Lower lobe of right lung (tissue), 2 donors: ENCODE measurements around the gene MYCL. TPM values are rescaled to one million over a fixed set of nuclear protein-coding genes. Genes with fewer than 3 reads are reported as not detected.

Experiments used
- ATAC-seq, 2 donors: fragments of 200-7000 bp; cut with Tn5 transposase; one replicate each; pipeline ENCODE4 v1.9.1; 2020 to 2022; ENCODE audit warnings: mild to moderate bottlenecking in 2 of 2, moderate library complexity in 2 of 2
- DNase-seq: peaks from one replicate; pipeline ENCODE4 v3.0.0-alpha.2; 2020
- H3K27ac ChIP-seq: fragments of 200-600 bp; one replicate; pipeline ENCODE4 v1.8.0; 2022
- H3K27me3 ChIP-seq: fragments of 200-600 bp; one replicate; pipeline ENCODE4 v1.8.0; 2022; ENCODE audit warnings: low read depth
- H3K36me3 ChIP-seq: fragments of 200-600 bp; one replicate; pipeline ENCODE4 v1.8.0; 2022; ENCODE audit warnings: mild to moderate bottlenecking
- H3K4me1 ChIP-seq: fragments of 200-600 bp; one replicate; pipeline ENCODE4 v1.8.0; 2022
- H3K4me3 ChIP-seq: fragments of 200-600 bp; one replicate; pipeline ENCODE4 v1.8.0; 2022; ENCODE audit warnings: mild to moderate bottlenecking
- H3K9me3 ChIP-seq: fragments of 200-600 bp; one replicate; pipeline ENCODE4 v1.8.0; 2022
- CTCF ChIP-seq: fragments of 200-600 bp; IDR thresholded peaks from one replicate; pipeline ENCODE4 v1.8.0; 2022; ENCODE audit warnings: antibody characterized with exemption, mild to moderate bottlenecking
- intact Hi-C: fragments of 100-400 bp; cut with DNase I; formaldehyde crosslinking; loops from one replicate; pipeline ENCODE4 v1.11.0; 2022
- total RNA-seq: library from RNA; stranded (reverse); fragmentation: NEBNext Ultra II Directional; extraction: Animal tissue kit (Norgen Biotek cat#: 25700); gene quantifications from one replicate; pipeline ENCODE4 v1.2.1, GENCODE V29; 2021
- donor health status: DM: no; HTN: yes; CAD: no; lungs with severe emphysema.

The MYCL gene
- total RNA-seq, 1 donor from 2014 or later: 3.9 TPM

DNA sequence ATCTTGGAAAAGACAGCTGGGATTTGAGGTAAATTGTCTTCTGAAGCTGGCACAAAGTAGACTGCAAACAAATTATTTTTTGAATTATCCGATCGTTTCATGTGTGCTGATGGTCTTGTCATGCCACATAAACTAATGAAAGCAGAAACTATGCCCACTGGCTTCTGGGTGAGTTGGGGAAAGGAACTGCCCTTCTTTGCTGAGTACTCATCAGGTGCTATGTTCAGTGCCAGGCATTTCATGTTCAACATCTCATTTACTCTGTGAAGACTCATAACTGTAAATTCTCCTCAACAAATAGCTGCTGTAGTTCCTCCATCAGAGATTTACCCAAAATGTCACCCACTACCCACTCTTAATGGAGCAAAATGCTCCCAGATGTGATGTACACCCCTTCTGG, 19.6 kb downstream of the MYCL start:
- no peaks in the 10 kb centered on the region for H3K9me3 ChIP-seq
- no peak for TF ChIP-seq CTCF
- intact Hi-C loops: no loop called here
- H3K4me3 ChIP-seq: peak overlapping the region; percentile 99
- H3K36me3 ChIP-seq: no peaks in the 10 kb centered on the region
- H3K27ac ChIP-seq: no peak overlapping the region
- DNase-seq: no peak
- H3K27me3 ChIP-seq: no peaks in the 10 kb centered on the region
- no peak for ATAC-seq
- peaks cover 28% of the 10 kb centered on the region for H3K4me1 ChIP-seq

DNA sequence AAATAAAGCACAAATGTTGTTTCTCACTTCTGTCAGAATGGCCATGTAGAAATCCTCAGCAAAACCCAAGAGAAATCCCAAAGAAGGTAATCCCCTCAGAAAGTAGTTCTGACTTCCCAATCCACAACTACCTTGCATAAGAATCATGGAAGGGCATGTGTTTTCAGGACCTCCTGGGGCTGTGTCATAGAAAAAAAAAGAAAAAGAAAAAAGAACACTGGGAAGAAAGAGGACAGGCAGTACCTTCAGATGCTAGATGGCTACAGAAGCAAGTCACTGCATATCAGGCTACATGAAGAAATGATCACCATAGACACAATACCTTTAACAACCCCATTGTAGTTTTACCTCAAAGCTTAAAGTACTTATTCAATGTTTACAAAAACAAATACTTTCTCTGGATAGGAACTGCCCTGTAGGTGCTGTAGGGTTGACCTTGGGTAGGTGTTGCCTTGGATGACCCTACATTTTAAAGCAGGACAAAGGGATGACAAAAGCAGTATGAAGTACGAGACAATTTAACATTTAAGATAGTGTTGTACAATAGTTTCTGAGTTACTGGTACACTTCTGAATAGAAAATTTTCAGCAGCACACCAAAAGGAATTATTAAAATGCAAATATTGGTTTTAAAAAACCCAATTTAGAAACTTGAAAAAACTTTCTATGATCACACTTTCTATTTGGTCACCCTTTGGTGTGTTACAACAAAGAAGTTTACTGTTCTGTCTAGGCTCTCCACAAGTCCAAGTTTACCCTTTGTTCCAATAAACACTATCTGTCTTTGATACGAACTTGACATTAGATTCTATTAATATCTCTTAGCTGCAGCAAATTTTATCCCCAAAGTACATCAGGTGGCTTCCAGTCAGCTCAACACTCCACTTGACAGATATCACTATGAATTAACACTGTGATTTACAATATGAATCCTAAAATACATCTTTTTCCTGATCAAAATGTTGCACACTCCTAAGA, 23.4 kb downstream of the MYCL start:
- ATAC-seq: no peak
- Histone ChIP-seq H3K27ac (no peak overlapping the region), H3K4me1 (peaks cover 39% of the 10 kb centered on the region), H3K27me3 (no peaks in the 10 kb centered on the region), H3K4me3 (no peak overlapping the region), H3K9me3 (no peaks in the 10 kb centered on the region), H3K36me3 (no peaks in the 10 kb centered on the region)
- DNase-seq: no peak
- TF ChIP-seq CTCF: no peak
- intact Hi-C loops: no loop called here

- Histone ChIP-seq H3K27ac (no peak overlapping the region), H3K36me3 (no peaks in the 10 kb centered on the region), H3K9me3 (no peaks in the 10 kb centered on the region), H3K27me3 (no peaks in the 10 kb centered on the region), H3K4me3 (no peak overlapping the region), H3K4me1 (peaks cover 35% of the 10 kb centered on the region)
- ATAC-seq: no peak
- intact Hi-C loops: no loop called here
- DNase-seq: no peak
- TF ChIP-seq CTCF: no peak
These were observed 24.4 kb downstream of the MYCL start for GRCh38 chr1:39877231-39877778.

DNA sequence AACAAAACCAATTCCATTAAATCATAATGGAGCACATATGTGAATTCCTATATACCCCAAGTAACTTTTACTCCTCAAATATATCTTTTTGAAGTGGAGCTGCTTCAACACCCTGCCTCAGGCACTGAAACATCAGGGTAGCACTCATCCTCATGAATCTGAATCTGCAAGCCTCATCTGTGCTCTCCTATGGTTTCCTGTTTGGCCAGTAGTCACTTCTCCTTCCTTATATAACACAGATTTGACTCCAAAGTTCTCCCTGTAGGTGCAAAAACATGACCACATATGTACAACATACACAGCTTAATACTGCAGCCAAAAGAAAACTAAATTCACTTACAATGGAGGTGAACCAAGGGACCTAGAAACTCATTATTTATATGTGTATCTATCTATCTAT, 25.6 kb downstream of the MYCL start:
- intact Hi-C loops: no loop called here
- TF ChIP-seq CTCF: no peak
- Histone ChIP-seq H3K27me3 (no peaks in the 10 kb centered on the region), H3K4me1 (peaks cover 23% of the 10 kb centered on the region), H3K4me3 (no peak overlapping the region), H3K27ac (no peak overlapping the region), H3K9me3 (no peaks in the 10 kb centered on the region), H3K36me3 (no peaks in the 10 kb centered on the region)
- ATAC-seq: no peak
- DNase-seq: no peak

DNA sequence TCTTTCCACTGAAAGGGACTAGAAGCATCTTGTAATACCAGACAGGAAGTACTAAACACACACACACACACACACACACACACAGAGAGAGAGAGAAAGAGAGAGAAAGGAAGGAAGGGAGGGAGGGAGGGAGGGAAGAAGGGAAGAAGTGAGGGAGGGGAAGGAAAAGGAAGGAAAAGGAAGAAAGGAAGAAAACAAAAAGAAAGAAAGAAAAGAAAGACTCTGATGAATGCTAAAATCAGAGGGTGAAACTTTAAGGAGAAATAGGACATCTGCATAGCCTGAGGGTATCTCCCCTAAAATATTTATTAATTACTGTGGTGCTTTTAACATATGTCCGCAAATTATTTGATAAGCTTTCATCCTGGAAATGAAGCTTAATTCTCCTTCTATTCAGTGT, 29.0 kb downstream of the MYCL start:
- H3K27me3 ChIP-seq: no peaks in the 10 kb centered on the region
- H3K4me1 ChIP-seq: peaks cover 10% of the 10 kb centered on the region
- no peak for TF ChIP-seq CTCF
- ATAC-seq (no peak), DNase-seq (no peak)
- H3K9me3 ChIP-seq: no peaks in the 10 kb centered on the region
- H3K4me3 ChIP-seq: no peak overlapping the region
- intact Hi-C loops: no loop called here
- no peaks in the 10 kb centered on the region for H3K36me3 ChIP-seq
- H3K27ac ChIP-seq: no peak overlapping the region
